Esophagus squamous epithelium (tissue), 4 donors: ENCODE measurements around the gene INSYN2A.

Experiments used
- POLR2A ChIP-seq, 4 donors: fragments of 450-650 bp; IDR thresholded peaks; one replicate each; pipeline ENCODE4 v1.6.1; 2017; ENCODE audit warnings: antibody characterized with exemption in 4 of 4, mild to moderate bottlenecking in 4 of 4, moderate library complexity in 3 of 4
- TF ChIP-seq, protein P1 (sequence below), 6 experiments: fragments of 450-650 bp in 4 of 6; fragments of 200-600 bp in 2 of 6; sonication (generic) in 2 of 6; IDR thresholded peaks; one replicate each; pipeline ENCODE4 v1.5.1; 2016 to 2019; ENCODE audit warnings: antibody characterized with exemption in 6 of 6, mild to moderate bottlenecking in 4 of 6, moderate library complexity in 4 of 6

DNA sequence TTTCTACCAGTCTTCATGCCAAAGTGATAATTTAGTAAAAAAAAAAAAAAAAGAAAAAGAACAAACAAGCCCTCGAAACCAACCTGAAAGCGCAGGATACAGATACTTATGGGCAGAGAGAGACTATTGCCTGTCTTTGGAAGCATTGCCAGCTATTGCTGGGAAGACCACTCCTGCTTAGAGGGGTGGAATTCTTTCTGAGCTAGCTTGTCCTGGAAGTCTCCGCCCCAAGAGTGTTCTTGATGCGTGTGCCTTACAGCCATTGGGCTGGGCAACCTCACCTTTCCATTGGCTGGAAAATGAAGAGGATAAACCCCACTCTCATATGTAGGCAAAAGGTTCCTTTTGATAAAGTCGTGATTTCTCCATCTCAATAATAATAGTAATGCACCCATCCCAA, 19.9 kb upstream of the INSYN2A start:
- TF ChIP-seq, protein P1, sequence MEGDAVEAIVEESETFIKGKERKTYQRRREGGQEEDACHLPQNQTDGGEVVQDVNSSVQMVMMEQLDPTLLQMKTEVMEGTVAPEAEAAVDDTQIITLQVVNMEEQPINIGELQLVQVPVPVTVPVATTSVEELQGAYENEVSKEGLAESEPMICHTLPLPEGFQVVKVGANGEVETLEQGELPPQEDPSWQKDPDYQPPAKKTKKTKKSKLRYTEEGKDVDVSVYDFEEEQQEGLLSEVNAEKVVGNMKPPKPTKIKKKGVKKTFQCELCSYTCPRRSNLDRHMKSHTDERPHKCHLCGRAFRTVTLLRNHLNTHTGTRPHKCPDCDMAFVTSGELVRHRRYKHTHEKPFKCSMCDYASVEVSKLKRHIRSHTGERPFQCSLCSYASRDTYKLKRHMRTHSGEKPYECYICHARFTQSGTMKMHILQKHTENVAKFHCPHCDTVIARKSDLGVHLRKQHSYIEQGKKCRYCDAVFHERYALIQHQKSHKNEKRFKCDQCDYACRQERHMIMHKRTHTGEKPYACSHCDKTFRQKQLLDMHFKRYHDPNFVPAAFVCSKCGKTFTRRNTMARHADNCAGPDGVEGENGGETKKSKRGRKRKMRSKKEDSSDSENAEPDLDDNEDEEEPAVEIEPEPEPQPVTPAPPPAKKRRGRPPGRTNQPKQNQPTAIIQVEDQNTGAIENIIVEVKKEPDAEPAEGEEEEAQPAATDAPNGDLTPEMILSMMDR (IDR thresholded peaks at IDR 0.05) = no peak
- no peak for TF ChIP-seq POLR2A (IDR thresholded peaks at IDR 0.05)
